Measurements from ENCODE around the gene PLN. TPM values are rescaled to one million over a fixed set of nuclear protein-coding genes. Genes with fewer than 3 reads are reported as not detected.

The PLN gene
- polyA plus RNA-seq, 1 donor (not counting 4 experiments of a cell fraction or from before 2014, with no cell fraction given), result not detected

DNA sequence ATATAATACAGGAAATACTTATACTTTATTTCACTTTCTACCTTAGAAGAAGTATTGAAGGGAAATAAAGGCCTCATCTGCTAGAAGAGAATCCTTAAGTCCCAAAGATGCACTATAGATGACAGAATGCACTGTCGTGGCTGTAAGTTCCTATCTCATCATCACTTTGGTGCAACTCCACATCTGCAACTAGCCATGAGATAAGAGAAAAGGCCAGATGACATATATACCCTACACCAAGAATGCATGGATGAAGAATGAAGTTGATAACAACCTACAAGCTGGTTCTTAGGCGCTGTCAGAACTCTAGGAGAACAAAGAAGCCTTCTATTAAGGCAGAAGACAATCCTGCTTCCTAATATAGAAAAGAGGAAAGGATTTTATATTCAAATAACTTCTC, 11.6 kb upstream of the PLN start:
- TF ChIP-seq, protein P1, sequence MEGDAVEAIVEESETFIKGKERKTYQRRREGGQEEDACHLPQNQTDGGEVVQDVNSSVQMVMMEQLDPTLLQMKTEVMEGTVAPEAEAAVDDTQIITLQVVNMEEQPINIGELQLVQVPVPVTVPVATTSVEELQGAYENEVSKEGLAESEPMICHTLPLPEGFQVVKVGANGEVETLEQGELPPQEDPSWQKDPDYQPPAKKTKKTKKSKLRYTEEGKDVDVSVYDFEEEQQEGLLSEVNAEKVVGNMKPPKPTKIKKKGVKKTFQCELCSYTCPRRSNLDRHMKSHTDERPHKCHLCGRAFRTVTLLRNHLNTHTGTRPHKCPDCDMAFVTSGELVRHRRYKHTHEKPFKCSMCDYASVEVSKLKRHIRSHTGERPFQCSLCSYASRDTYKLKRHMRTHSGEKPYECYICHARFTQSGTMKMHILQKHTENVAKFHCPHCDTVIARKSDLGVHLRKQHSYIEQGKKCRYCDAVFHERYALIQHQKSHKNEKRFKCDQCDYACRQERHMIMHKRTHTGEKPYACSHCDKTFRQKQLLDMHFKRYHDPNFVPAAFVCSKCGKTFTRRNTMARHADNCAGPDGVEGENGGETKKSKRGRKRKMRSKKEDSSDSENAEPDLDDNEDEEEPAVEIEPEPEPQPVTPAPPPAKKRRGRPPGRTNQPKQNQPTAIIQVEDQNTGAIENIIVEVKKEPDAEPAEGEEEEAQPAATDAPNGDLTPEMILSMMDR (optimal IDR thresholded peaks at IDR 0.05 in 1 of 3, IDR thresholded peaks at IDR 0.05 in 1 of 3, conservative IDR thresholded peaks at IDR 0.05 in 1 of 3; ENCODE audit: extremely low read depth in 1 of 3, insufficient read depth in 2 of 3, low read length in 3 of 3), result no peak
- no peak for TF ChIP-seq EZH2 (IDR thresholded peaks at IDR 0.05; ENCODE audit: low read length)
- Histone ChIP-seq H2AFZ (ENCODE audit: control insufficient read depth, low read length) (no peak overlapping the region), H3K9ac (ENCODE audit: control insufficient read depth, extremely low read depth, insufficient read depth, low read length) (no peak overlapping the region), H3K9me3 (ENCODE audit: control insufficient read depth, low read depth, low read length) (no peaks in the 10 kb centered on the region), H4K20me1 (ENCODE audit: control insufficient read depth, extremely low read depth, insufficient read depth, low read length) (no peaks in the 10 kb centered on the region), H3K27ac (ENCODE audit: control insufficient read depth, insufficient read depth, low read length) (no peak overlapping the region), H3K9me1 (ENCODE audit: control insufficient read depth, extremely low read depth, insufficient read depth, low read length) (no peaks in the 10 kb centered on the region), H3K4me3 (ENCODE audit: control insufficient read depth in 2 of 3, extremely low read depth in 1 of 3, insufficient read depth in 2 of 3, low read depth in 1 of 3, low read length in 3 of 3) (no peak overlapping the region), H3K4me1 (ENCODE audit: control insufficient read depth, extremely low read depth, insufficient read depth, low read length) (no peaks in the 10 kb centered on the region), H3K4me2 (ENCODE audit: control insufficient read depth, extremely low read depth, insufficient read depth, low read depth, low read length) (no peak overlapping the region), H3K79me2 (ENCODE audit: control insufficient read depth, insufficient read depth, low read length) (peaks cover 2% of the 10 kb centered on the region), H3K36me3 (ENCODE audit: control insufficient read depth in 2 of 2, extremely low read depth in 1 of 2, insufficient read depth in 2 of 2, low read length in 2 of 2) (no peaks in the 10 kb centered on the region), H3K27me3 (ENCODE audit: control insufficient read depth, extremely low read depth, insufficient read depth, low read length) (no peaks in the 10 kb centered on the region)
- no peak for DNase-seq (ENCODE audit: low read depth, low spot score)
- no peak for FAIRE-seq
- dilution Hi-C loops (cut with MboI; ENCODE audit: extremely low pct_ligation_motif_present, low sequenced_read_pairs), result no loop called here

DNA sequence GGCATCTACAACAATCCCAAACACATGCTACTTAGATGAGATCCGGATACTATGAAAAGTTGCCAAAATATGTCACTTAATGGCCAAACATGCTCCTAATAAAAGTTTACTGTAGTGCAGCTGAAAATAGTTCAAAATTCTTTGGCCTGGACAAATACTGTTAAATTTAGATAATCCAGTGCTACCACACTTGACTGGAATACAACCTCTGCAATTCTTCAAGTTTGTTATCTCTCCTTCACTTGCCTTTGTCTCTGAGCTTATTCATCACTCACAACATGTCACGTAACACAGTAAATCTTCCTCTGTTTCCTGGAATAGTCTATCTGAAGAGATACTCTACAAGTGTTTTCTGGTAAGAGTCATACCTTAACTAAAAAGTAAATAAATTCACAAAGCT, 10.5 kb upstream of the PLN start:
- Histone ChIP-seq H3K27me3 (ENCODE audit: control insufficient read depth, extremely low read depth, insufficient read depth, low read length) (no peaks in the 10 kb centered on the region), H3K9ac (ENCODE audit: control insufficient read depth, extremely low read depth, insufficient read depth, low read length) (no peak overlapping the region), H3K9me1 (ENCODE audit: control insufficient read depth, extremely low read depth, insufficient read depth, low read length) (no peaks in the 10 kb centered on the region), H3K27ac (ENCODE audit: control insufficient read depth, insufficient read depth, low read length) (no peak overlapping the region), H3K79me2 (ENCODE audit: control insufficient read depth, insufficient read depth, low read length) (peaks cover 2% of the 10 kb centered on the region), H3K4me3 (ENCODE audit: control insufficient read depth in 2 of 3, extremely low read depth in 1 of 3, insufficient read depth in 2 of 3, low read depth in 1 of 3, low read length in 3 of 3) (no peak overlapping the region), H3K4me2 (ENCODE audit: control insufficient read depth, extremely low read depth, insufficient read depth, low read depth, low read length) (no peak overlapping the region), H2AFZ (ENCODE audit: control insufficient read depth, low read length) (no peak overlapping the region), H4K20me1 (ENCODE audit: control insufficient read depth, extremely low read depth, insufficient read depth, low read length) (no peaks in the 10 kb centered on the region), H3K4me1 (ENCODE audit: control insufficient read depth, extremely low read depth, insufficient read depth, low read length) (peaks cover 1% of the 10 kb centered on the region), H3K36me3 (ENCODE audit: control insufficient read depth in 2 of 2, extremely low read depth in 1 of 2, insufficient read depth in 2 of 2, low read length in 2 of 2) (no peaks in the 10 kb centered on the region), H3K9me3 (ENCODE audit: control insufficient read depth, low read depth, low read length) (no peaks in the 10 kb centered on the region)
- DNase-seq (ENCODE audit: low read depth, low spot score) (no peak), FAIRE-seq (no peak)
- dilution Hi-C loops (cut with MboI; ENCODE audit: extremely low pct_ligation_motif_present, low sequenced_read_pairs), result no loop called here
- TF ChIP-seq, protein P1 (optimal IDR thresholded peaks at IDR 0.05 in 1 of 3, IDR thresholded peaks at IDR 0.05 in 1 of 3, conservative IDR thresholded peaks at IDR 0.05 in 1 of 3; ENCODE audit: extremely low read depth in 1 of 3, insufficient read depth in 2 of 3, low read length in 3 of 3), result no peak
- TF ChIP-seq EZH2 (IDR thresholded peaks at IDR 0.05; ENCODE audit: low read length), result no peak
